HCT116 (cell line): Measurements from ENCODE around the gene RABEP1. TPM values are rescaled to one million over a fixed set of nuclear protein-coding genes. Genes with fewer than 3 reads are reported as not detected.

Experiments
- ATAC-seq: fragments of 200-7000 bp; cut with Tn5 transposase; 2 replicates; pipeline ENCODE4 v1.9.1; 2020; ENCODE audit warnings: mild to moderate bottlenecking, moderate library complexity
- BruUV-seq: library from RNA; stranded (reverse); fragments of 400-500 nt; replicated peaks from 2 replicates; lab custom pipeline; 2021; lab: Mats Ljungman, UMichigan
- CTCF ChIA-PET: fragments of 300-600 bp; sonication (Branson Sonifier 250); formaldehyde crosslinking; loops from one replicate; lab custom pipeline; 2021; ENCODE audit warnings: antibody characterized with exemption; lab: Charles Lee
- POLR2A ChIA-PET: fragments of 300-600, 350-600 bp; sonication (Branson Sonifier 250); formaldehyde crosslinking; loops from one replicate; lab custom pipeline; 2021; ENCODE audit warnings: antibody characterized with exemption; lab: Charles Lee
- RAD21 ChIA-PET, 2 experiments: fragments of 300-600 bp; sonication (Branson Sonifier 250); formaldehyde crosslinking; loops; one replicate each; lab custom pipeline; 2023; ENCODE audit warnings: low total read pairs in 2 of 2; ENCODE audit not compliant: uncharacterized antibody in 2 of 2, unreplicated experiment in 2 of 2, low non-redundant PET in 1 of 2; lab: Charles Lee
- DNase-seq: peaks from one replicate; pipeline ENCODE4 v3.0.0-alpha.2; 2010; ENCODE audit warnings: low read depth, low spot score
- H2AFZ ChIP-seq: fragments of 200-600 bp; shearing (Covaris generic), sonication (generic); 2 replicates; pipeline ENCODE4 v1.6.1; 2017; ENCODE audit warnings: low read depth, mixed run types, mixed read lengths, antibody characterized with exemption, low read length; ENCODE audit not compliant: poor library complexity, severe bottlenecking
- H3K27ac ChIP-seq: 2 replicates; pipeline ENCODE4 v1.5.1; 2012; ENCODE audit warnings: low read depth, low read length
- H3K27me3 ChIP-seq: fragments of 200-600 bp; sonication (generic); 2 replicates; pipeline ENCODE4 v1.6.1; 2016; ENCODE audit warnings: mixed run types, low read length, mixed read lengths; ENCODE audit not compliant: insufficient read depth
- H3K36me3 ChIP-seq, 2 experiments: fragments of 200-500 bp in 1 of 2; fragments of 200-600 bp in 1 of 2; sonication (Bioruptor generic) in 1 of 2; sonication (generic) in 1 of 2; 2 replicates each; pipeline versions ENCODE4 v1.5.1 to v1.6.1; 2014 to 2016; ENCODE audit warnings: low read length in 2 of 2, inconsistent platforms in 1 of 2, mixed read lengths in 1 of 2, mixed run types in 1 of 2; ENCODE audit not compliant: insufficient read depth in 2 of 2, control insufficient read depth in 1 of 2
- H3K4me1 ChIP-seq, 2 experiments: fragments of 200-600 bp in 1 of 2; sonication (generic) in 1 of 2; 2 replicates each; pipeline versions ENCODE4 v1.5.1 to v1.6.1; 2012 to 2017; ENCODE audit warnings: low read length in 2 of 2, inconsistent platforms in 1 of 2, mild to moderate bottlenecking in 1 of 2, mixed read lengths in 1 of 2, mixed run types in 1 of 2, moderate library complexity in 1 of 2; ENCODE audit not compliant: insufficient read depth in 2 of 2, control insufficient read depth in 1 of 2
- H3K4me2 ChIP-seq: fragments of 200-600 bp; sonication (generic); 2 replicates; pipeline ENCODE4 v1.6.1; 2017; ENCODE audit warnings: mixed run types, low read length, mixed read lengths
- H3K4me3 ChIP-seq, 2 experiments: fragments of 200-600 bp in 1 of 2; sonication (generic) in 1 of 2; replicated peaks in 1 of 2; 2 replicates each; pipeline ENCODE4 v1.5.1; 2011 to 2016; ENCODE audit warnings: low read length in 2 of 2, control low read depth in 1 of 2, low read depth in 1 of 2, mild to moderate bottlenecking in 1 of 2, mixed read lengths in 1 of 2, mixed run types in 1 of 2
- H3K79me2 ChIP-seq: fragments of 200-600 bp; sonication (generic); 2 replicates; pipeline ENCODE4 v1.6.1; 2017; ENCODE audit warnings: mild to moderate bottlenecking, mixed run types, low read length, moderate library complexity, mixed read lengths; ENCODE audit not compliant: insufficient read depth
- H3K9ac ChIP-seq: fragments of 200-600 bp; sonication (generic); 2 replicates; pipeline ENCODE4 v1.6.1; 2016; ENCODE audit warnings: low read length, mixed read lengths
- H3K9me2 ChIP-seq: fragments of 200-600 bp; sonication (generic), shearing (Covaris generic); 2 replicates; pipeline ENCODE4 v1.6.1; 2017; ENCODE audit warnings: mixed run types, mild to moderate bottlenecking, moderate library complexity; ENCODE audit not compliant: insufficient read depth
- H3K9me3 ChIP-seq, 2 experiments: fragments of 200-500 bp in 1 of 2; fragments of 200-600 bp in 1 of 2; sonication (Bioruptor generic) in 1 of 2; sonication (generic) in 1 of 2; 2 replicates each; pipeline ENCODE4 v1.6.1; 2014 to 2017; ENCODE audit warnings: low read length in 2 of 2, mixed read lengths in 2 of 2, inconsistent platforms in 1 of 2, low read depth in 1 of 2, mild to moderate bottlenecking in 1 of 2, mixed run types in 1 of 2, moderate library complexity in 1 of 2; ENCODE audit not compliant: control insufficient read depth in 1 of 2, insufficient read depth in 1 of 2
- H4K20me1 ChIP-seq: fragments of 200-600 bp; sonication (generic), shearing (Covaris generic); 2 replicates; pipeline ENCODE4 v1.6.1; 2017; ENCODE audit warnings: mixed run types, mild to moderate bottlenecking, moderate library complexity; ENCODE audit not compliant: insufficient read depth
- CBX3 ChIP-seq: IDR thresholded peaks from 2 replicates; pipeline ENCODE4 v1.6.1; 2012; ENCODE audit warnings: low read depth
- CEBPB ChIP-seq: IDR thresholded peaks from 2 replicates; pipeline ENCODE4 v1.6.1; 2012; ENCODE audit warnings: low read depth
- CTCF ChIP-seq, 3 experiments: fragments of 200-600 bp in 1 of 3; sonication (generic) in 1 of 3; IDR thresholded peaks in 2 of 3; conservative IDR thresholded peaks in 1 of 3; 2 replicates each; pipeline ENCODE4 v1.5.1; 2012 to 2017; ENCODE audit warnings: low read depth in 2 of 3, low read length in 2 of 3, antibody characterized with exemption in 1 of 3, borderline replicate concordance in 1 of 3, control low read depth in 1 of 3, mild to moderate bottlenecking in 1 of 3, mixed read lengths in 1 of 3, mixed run types in 1 of 3, moderate library complexity in 1 of 3; ENCODE audit not compliant: insufficient read depth in 1 of 3
- EGR1 ChIP-seq: IDR thresholded peaks from 2 replicates; pipeline ENCODE4 v1.6.1; 2012; ENCODE audit warnings: low read depth
- ELF1 ChIP-seq: IDR thresholded peaks from 2 replicates; pipeline ENCODE4 v1.6.1; 2012; ENCODE audit warnings: low read depth, borderline replicate concordance
- EZH2phosphoT487 ChIP-seq: fragments of 200-600 bp; IDR thresholded peaks from 2 replicates; pipeline ENCODE4 v1.6.1; 2018; ENCODE audit warnings: antibody characterized with exemption, borderline replicate concordance
- JUND ChIP-seq: IDR thresholded peaks from 2 replicates; pipeline ENCODE4 v1.6.1; 2012
- POLR2AphosphoS5 ChIP-seq: IDR thresholded peaks from 2 replicates; pipeline ENCODE4 v1.6.1; 2011; ENCODE audit warnings: mild to moderate bottlenecking, low read depth, low read length, moderate library complexity
- RAD21 ChIP-seq: IDR thresholded peaks from 2 replicates; pipeline ENCODE4 v1.6.1; 2012; ENCODE audit warnings: low read depth, mild to moderate bottlenecking
- SIN3A ChIP-seq: IDR thresholded peaks from 2 replicates; pipeline ENCODE4 v1.6.1; 2012; ENCODE audit warnings: low read depth
- SP1 ChIP-seq: IDR thresholded peaks from 2 replicates; pipeline ENCODE4 v1.6.1; 2012; ENCODE audit warnings: low read depth
- ZNF274 ChIP-seq: fragments of 200-500 bp; sonication (Bioruptor generic); IDR thresholded peaks from 2 replicates; pipeline ENCODE4 v1.6.1; 2014; ENCODE audit warnings: mild to moderate bottlenecking, low read depth, low read length, inconsistent platforms
- intact Hi-C: fragments of 100-400 bp; cut with micrococcal nuclease; formaldehyde crosslinking; loops from 2 replicates; pipeline ENCODE4 v1.10.0; 2022
- total RNA-seq: library from RNA; stranded (reverse); gene quantifications from one replicate; pipeline ENCODE4 v1.2.1, GENCODE V29; 2021; ENCODE audit not compliant: unreplicated experiment
- TF ChIP-seq, protein P1 (sequence below): IDR thresholded peaks from 2 replicates; pipeline ENCODE4 v1.6.1; 2012; ENCODE audit warnings: low read depth
- TF ChIP-seq, protein P2 (sequence below): IDR thresholded peaks from 2 replicates; pipeline ENCODE4 v1.6.1; 2012

Gene RABEP1
- total RNA-seq, 1 experiment from 2014 or later: 38.5 TPM

- no peak overlapping the region for H3K9ac ChIP-seq
- BruUV-seq: no TSS peak
- RAD21 ChIA-PET: no interaction called here
- TF ChIP-seq, protein P1, sequence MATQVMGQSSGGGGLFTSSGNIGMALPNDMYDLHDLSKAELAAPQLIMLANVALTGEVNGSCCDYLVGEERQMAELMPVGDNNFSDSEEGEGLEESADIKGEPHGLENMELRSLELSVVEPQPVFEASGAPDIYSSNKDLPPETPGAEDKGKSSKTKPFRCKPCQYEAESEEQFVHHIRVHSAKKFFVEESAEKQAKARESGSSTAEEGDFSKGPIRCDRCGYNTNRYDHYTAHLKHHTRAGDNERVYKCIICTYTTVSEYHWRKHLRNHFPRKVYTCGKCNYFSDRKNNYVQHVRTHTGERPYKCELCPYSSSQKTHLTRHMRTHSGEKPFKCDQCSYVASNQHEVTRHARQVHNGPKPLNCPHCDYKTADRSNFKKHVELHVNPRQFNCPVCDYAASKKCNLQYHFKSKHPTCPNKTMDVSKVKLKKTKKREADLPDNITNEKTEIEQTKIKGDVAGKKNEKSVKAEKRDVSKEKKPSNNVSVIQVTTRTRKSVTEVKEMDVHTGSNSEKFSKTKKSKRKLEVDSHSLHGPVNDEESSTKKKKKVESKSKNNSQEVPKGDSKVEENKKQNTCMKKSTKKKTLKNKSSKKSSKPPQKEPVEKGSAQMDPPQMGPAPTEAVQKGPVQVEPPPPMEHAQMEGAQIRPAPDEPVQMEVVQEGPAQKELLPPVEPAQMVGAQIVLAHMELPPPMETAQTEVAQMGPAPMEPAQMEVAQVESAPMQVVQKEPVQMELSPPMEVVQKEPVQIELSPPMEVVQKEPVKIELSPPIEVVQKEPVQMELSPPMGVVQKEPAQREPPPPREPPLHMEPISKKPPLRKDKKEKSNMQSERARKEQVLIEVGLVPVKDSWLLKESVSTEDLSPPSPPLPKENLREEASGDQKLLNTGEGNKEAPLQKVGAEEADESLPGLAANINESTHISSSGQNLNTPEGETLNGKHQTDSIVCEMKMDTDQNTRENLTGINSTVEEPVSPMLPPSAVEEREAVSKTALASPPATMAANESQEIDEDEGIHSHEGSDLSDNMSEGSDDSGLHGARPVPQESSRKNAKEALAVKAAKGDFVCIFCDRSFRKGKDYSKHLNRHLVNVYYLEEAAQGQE: no peak
- TF ChIP-seq ELF1 (no peak), CTCF (IDR thresholded peaks at IDR 0.05 in 2 of 3, conservative IDR thresholded peaks at IDR 0.05 in 1 of 3; ENCODE audit: borderline replicate concordance in 1 of 3, insufficient read depth in 1 of 3, low read depth in 2 of 3, low read length in 2 of 3) (no peak), ZNF274 (no peak), CEBPB (no peak), EGR1 (no peak), JUND (no peak), POLR2AphosphoS5 (no peak), SP1 (no peak), EZH2phosphoT487 (no peak), SIN3A (no peak), RAD21 (no peak), CBX3 (no peak)
- TF ChIP-seq, protein P2, sequence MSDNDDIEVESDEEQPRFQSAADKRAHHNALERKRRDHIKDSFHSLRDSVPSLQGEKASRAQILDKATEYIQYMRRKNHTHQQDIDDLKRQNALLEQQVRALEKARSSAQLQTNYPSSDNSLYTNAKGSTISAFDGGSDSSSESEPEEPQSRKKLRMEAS: no peak
- CTCF ChIA-PET: no interaction called here
- intact Hi-C loops: no loop called here
- no peaks in the 10 kb centered on the region for H3K79me2 ChIP-seq
- H3K9me2 ChIP-seq: no peaks in the 10 kb centered on the region
- no peak overlapping the region for H3K4me3 ChIP-seq
- no peak overlapping the region for H3K27ac ChIP-seq
- H4K20me1 ChIP-seq: no peaks in the 10 kb centered on the region
- H2AFZ ChIP-seq: no peak overlapping the region
- no peaks in the 10 kb centered on the region for H3K36me3 ChIP-seq
- H3K27me3 ChIP-seq: no peaks in the 10 kb centered on the region
- ATAC-seq: no peak
- no peak overlapping the region for H3K4me2 ChIP-seq
- no peak for DNase-seq
- H3K9me3 ChIP-seq: no peaks in the 10 kb centered on the region
- no peaks in the 10 kb centered on the region; a peak in 2 of 4 replicates for H3K4me1 ChIP-seq
- POLR2A ChIA-PET: interaction anchor here (0.8 kb wide), 1 partner anchor 26 kb away, joined by 3 read pairs; no protein-coding TSS in a partner anchor
Observed at GRCh38 chr17:5254414-5254813, 27.7 kb upstream of the RABEP1 start.
